Chondrocyte (in vitro differentiated cells): ENCODE measurements around the gene TANC1. TPM values are rescaled to one million over a fixed set of nuclear protein-coding genes. Genes with fewer than 3 reads are reported as not detected.

Source experiments
- DNase-seq: peaks from one replicate; pipeline ENCODE4 v3.0.0; 2021; ENCODE audit warnings: mixed read lengths, low spot score
- H3K27ac Mint-ChIP-seq: one replicate; pipeline ENCODE4 v1.8.0; 2021; ENCODE audit warnings: mild to moderate bottlenecking, moderate library complexity, mixed read lengths; ENCODE audit not compliant: unreplicated experiment
- H3K27me3 Mint-ChIP-seq: 2 replicates; pipeline ENCODE4 v1.8.0; 2021; ENCODE audit warnings: low read depth, mixed read lengths
- H3K36me3 Mint-ChIP-seq: 2 replicates; pipeline ENCODE4 v1.8.0; 2021; ENCODE audit warnings: low read depth, mixed read lengths
- H3K4me1 Mint-ChIP-seq: 2 replicates; pipeline ENCODE4 v1.8.0; 2021; ENCODE audit warnings: low read depth, mild to moderate bottlenecking, mixed read lengths
- H3K4me3 Mint-ChIP-seq: one replicate; pipeline ENCODE4 v1.8.0; 2021; ENCODE audit warnings: mild to moderate bottlenecking, moderate library complexity, mixed read lengths; ENCODE audit not compliant: unreplicated experiment
- H3K9me3 Mint-ChIP-seq: 2 replicates; pipeline ENCODE4 v1.8.0; 2021; ENCODE audit warnings: low read depth, mixed read lengths
- CTCF ChIP-seq: fragments of 200-600 bp; sonication (generic); IDR thresholded peaks from 2 replicates; pipeline ENCODE4 v1.5.0; 2021; ENCODE audit warnings: antibody characterized with exemption, mild to moderate bottlenecking, moderate library complexity
- total RNA-seq: library from RNA; stranded (reverse); gene quantifications from 3 replicates; pipeline ENCODE4 v1.2.1, GENCODE V29; 2021

Gene TANC1
- total RNA-seq, 1 donor from 2014 or later = 29.5 TPM

DNA sequence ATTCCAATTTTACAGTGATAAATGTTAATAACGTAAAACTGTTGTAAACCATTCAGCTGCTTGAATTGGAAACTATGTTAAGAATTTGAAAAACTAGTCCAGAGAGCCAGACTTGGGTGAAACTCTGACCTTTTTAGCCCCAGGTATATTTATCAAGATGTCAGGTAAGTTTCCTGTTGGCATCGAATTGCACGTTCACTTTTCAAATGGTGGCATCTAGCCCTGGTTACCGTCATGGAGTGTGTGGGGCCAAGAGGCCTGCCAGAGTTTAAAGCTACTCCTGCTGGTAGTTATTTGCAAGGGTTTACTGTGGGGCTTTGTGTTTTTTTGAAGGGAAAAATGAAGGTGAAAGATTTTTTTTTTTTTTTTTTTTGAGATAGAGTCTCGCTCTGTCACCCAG is 208.1 kb downstream of the TANC1 start:
- Mint-ChIP-seq H3K4me1 (peaks cover 5% of the 10 kb centered on the region), H3K36me3 (peaks cover 37% of the 10 kb centered on the region), H3K27ac (no peak overlapping the region), H3K4me3 (no peak overlapping the region), H3K27me3 (no peaks in the 10 kb centered on the region), H3K9me3 (no peaks in the 10 kb centered on the region)
- DNase-seq = no peak
- TF ChIP-seq CTCF = no peak

- Mint-ChIP-seq H3K36me3 (peaks cover 34% of the 10 kb centered on the region), H3K4me3 (no peak overlapping the region), H3K4me1 (peaks cover 5% of the 10 kb centered on the region), H3K27ac (no peak overlapping the region), H3K9me3 (no peaks in the 10 kb centered on the region), H3K27me3 (no peaks in the 10 kb centered on the region)
- no peak for DNase-seq
- no peak for TF ChIP-seq CTCF
Observed at GRCh38 chr2:159177357-159177756, 208.9 kb downstream of the TANC1 start.

DNA sequence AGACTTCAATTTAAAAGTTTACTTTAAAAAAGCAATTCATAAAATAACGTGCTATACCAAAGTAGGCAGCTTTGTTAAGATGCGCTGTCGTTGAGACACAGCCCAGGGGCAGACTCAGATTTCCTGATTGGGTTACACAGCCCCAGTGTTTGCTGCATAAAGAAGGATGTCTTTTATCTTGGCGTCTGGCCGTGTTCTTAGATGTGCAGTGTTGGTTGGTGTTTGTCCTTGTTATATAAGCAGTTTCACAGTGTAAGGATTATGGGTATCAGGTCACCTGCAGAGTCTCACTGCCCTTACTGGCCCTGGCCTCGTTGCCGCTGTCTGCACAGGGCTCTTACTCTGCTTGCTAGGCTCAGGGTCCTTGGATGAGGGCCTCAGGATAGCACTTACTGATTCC is 209.5 kb downstream of the TANC1 start:
- no peak overlapping the region for H3K4me3 Mint-ChIP-seq
- H3K36me3 Mint-ChIP-seq = peaks cover 34% of the 10 kb centered on the region
- no peak for DNase-seq
- no peak overlapping the region for H3K27ac Mint-ChIP-seq
- no peaks in the 10 kb centered on the region for H3K9me3 Mint-ChIP-seq
- peaks cover 5% of the 10 kb centered on the region for H3K4me1 Mint-ChIP-seq
- TF ChIP-seq CTCF = no peak
- H3K27me3 Mint-ChIP-seq = no peaks in the 10 kb centered on the region

- DNase-seq = no peak
- no peak overlapping the region for H3K27ac Mint-ChIP-seq
- peaks cover 5% of the 10 kb centered on the region for H3K4me1 Mint-ChIP-seq
- no peaks in the 10 kb centered on the region for H3K27me3 Mint-ChIP-seq
- H3K4me3 Mint-ChIP-seq = no peak overlapping the region
- no peak for TF ChIP-seq CTCF
- peaks cover 35% of the 10 kb centered on the region for H3K36me3 Mint-ChIP-seq
- H3K9me3 Mint-ChIP-seq = no peaks in the 10 kb centered on the region
Observed at GRCh38 chr2:159179096-159179495, 210.7 kb downstream of the TANC1 start.

GRCh38 chr2:159179696-159180095 is 211.3 kb downstream of the TANC1 start:
- no peak for TF ChIP-seq CTCF
- no peak overlapping the region for H3K27ac Mint-ChIP-seq
- no peaks in the 10 kb centered on the region for H3K27me3 Mint-ChIP-seq
- H3K4me1 Mint-ChIP-seq = peaks cover 5% of the 10 kb centered on the region
- no peak for DNase-seq
- H3K9me3 Mint-ChIP-seq = no peaks in the 10 kb centered on the region
- H3K36me3 Mint-ChIP-seq = peaks cover 34% of the 10 kb centered on the region
- no peak overlapping the region for H3K4me3 Mint-ChIP-seq
